Hypothalamus (tissue), 51 donors: ENCODE data around the gene ENPP6.
"Not testable (repeated sequence)": the region's sequence is repeated elsewhere in the genome, so short reads cannot be mapped to it uniquely, and the experiment has no call there.

Source experiments
- DNase-seq, 51 donors: peaks; one replicate each; lab custom pipeline; 2025; lab: John Stamatoyannopoulos, UW

The ENPP6 gene

GRCh38 chr4:184151988-184152485, 65.6 kb downstream of the ENPP6 start:
- no peak for DNase-seq

- no peak for DNase-seq
Measured at GRCh38 chr4:184150102-184150839, 67.4 kb downstream of the ENPP6 start.

DNA sequence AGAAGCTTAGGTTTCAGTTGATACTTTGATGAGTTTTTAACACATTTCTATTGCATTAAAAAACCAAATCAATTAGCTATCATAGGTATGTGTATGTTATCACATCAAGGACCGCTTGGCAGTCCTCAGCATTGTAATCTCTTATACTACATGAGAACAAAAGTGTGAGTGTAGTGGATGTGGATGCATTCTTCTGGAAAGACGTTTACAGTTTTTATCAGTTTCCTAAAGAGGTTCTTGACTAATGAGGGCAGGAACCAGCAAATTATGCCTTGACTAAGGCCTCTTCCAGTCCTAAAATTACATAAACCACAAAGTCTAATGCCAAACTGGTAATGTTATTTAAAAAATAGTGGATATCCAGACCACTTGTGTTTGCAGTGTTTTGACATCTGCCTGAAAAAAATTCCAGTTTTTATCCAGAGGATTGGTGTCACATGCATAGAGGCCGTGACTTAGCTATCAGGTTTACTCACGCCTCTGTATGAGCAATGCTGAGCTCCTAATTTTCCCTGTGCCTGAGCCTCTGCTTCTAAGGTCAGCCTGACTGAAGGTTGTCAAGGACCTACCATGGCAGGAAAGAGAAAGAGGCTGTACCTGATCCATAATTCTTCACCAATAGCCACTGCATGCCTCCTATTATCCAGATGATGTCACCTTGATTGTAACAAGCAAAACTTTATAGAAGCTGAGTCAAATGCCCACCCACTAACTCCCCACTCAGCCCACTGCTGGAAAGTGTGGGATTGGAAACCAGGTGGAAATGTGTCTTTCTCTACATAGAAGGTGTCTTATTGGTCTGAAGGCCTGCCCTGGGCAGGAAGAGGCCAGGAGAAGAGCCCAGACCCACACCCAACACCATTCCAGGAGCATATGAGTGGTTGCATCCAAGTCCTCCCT, 68.7 kb downstream of the ENPP6 start:
- DNase-seq, result no peak

DNA sequence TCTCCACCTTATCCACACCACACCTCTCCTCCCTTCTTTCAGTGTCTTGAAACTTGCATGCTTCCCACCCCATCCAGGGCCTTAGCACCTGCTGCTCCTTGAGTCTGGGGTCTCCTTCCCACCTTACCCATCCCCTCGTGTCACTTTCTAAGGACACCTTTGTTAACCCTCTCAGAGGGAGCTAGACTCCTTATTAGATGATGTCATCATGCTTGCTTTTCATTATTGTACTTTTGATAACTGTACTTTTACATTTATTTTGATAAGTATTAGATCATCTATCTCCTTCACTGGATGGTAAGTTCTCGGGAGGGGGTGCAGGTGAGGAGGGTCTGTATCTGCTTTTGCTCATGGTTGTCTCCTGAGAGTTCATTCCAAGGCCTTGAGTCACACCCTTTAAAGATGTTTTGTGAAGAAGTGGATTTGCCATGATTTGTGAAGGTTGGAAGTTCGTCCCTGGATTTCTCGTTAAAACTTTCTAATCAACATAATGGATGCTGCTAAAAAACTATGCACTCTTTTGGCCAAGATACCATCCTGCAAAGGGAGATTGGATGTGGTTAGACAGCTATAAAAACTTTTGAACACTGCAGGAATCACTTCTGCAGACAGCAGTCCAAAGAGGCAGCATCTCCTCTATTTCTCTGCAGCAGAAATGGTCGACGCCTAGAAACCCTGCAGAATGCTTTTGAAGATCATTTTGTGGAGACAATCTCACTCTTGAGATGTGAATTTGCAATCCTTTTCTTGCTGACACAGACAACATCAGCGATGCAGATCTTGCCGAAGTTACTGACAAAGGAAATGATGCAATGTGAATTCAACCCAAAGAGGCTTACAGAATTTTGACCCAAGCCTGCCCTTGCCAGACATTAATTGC, 69.6 kb downstream of the ENPP6 start:
- no peak for DNase-seq

GRCh38 chr4:184146951-184147350, 70.7 kb downstream of the ENPP6 start:
- no peak for DNase-seq

DNA sequence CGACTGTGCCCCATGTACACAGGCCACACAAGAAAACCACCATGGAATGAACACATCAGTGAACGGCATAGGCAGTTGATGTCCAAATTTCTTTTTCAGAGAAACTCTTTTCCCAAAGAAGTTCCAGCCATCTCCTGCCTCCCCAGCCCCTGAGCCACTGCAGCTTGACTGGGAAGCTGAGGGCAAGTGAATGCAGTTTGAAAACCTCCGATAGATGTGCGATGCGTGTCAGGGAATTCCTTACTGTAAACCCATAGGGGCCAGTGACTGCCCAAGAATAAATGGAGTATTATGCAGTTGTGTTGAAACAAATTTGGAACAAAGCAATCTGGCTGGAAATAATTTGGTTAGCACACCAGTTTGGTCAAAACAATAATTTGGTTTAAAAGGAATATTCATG, 72.1 kb downstream of the ENPP6 start:
- DNase-seq, result no peak

- DNase-seq, result no peak
Measured at GRCh38 chr4:184143770-184144564, 73.7 kb downstream of the ENPP6 start.

DNA sequence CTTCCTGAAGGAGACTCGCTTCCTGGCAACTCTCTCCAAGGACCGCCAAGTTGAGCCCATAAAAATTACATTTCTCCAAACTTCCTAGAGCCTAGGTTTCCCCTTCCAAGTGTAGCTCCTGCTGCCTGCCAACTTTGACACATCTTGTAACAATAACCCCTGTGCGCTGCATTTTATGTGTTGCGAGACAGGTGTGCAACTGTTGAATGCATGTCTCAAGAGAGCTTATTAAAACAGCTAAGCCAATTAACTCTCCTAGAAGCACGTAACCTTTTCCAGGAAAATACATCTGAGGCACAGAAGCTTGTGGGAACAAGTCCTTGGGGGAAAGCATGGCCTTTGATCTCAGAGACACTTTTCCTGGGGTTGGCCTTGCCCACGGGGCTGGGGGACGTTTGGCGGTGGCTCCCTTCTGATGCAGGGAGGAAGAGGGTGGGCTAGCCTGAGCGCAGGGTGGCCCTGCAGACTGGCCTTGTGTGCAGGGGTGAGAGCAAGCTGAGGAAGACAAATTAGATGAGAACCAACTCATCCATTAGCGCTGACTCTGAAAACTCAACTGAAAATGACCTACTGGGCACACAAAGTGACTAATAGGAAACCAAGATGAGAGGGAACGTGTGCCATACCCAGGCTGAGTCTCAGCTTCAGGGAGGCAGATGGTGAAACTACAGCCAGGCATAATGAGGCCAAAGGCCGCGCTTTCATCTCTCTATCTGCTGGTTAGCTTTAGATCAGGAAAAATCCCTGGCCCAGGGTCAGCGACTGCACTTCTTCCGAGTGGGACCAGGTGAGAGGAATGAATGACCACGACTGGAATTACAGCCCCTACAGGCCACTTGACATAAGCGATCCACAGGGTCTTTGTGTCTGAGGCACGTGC, 75.3 kb downstream of the ENPP6 start:
- DNase-seq, result no peak

GRCh38 chr4:184140901-184141300, 76.8 kb downstream of the ENPP6 start:
- DNase-seq, result not testable (repeated sequence)

DNA sequence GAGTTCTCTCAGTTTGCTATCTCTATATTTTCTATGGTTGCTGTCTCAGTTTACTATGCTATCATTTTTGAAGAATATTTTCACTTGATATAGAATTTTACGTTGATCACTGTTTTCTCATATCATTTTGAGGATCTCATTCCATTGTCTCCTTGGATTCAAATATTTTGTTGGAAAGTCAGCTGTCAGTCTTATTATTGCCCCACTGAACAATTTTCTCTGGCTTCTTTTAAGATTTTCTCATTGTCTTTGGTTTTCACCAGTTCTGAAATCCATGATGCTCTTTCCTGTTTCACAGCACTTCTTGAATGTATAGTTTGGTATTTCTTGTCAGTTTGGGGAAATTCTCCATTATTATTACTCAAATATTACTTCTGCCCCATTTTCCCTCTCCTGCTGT, 81.1 kb downstream of the ENPP6 start:
- no peak for DNase-seq

DNA sequence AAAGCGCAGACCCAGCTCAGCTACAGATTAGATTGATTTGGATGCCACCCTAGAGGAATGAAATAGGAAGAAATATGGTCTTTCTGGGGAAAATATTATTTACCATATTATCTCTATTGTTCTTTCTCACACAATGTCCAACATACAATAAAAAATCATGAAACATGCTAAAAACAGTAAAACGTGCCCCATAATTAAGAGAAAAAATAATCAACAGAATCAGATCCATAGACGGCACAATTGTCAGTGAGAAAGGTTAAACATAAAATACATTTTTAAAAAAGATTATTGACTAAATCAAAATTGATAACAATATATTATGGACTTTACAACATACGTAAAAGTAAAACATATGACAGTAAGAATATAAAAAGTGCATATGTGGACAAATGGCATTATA, 90.9 kb downstream of the ENPP6 start:
- DNase-seq, result no peak

DNA sequence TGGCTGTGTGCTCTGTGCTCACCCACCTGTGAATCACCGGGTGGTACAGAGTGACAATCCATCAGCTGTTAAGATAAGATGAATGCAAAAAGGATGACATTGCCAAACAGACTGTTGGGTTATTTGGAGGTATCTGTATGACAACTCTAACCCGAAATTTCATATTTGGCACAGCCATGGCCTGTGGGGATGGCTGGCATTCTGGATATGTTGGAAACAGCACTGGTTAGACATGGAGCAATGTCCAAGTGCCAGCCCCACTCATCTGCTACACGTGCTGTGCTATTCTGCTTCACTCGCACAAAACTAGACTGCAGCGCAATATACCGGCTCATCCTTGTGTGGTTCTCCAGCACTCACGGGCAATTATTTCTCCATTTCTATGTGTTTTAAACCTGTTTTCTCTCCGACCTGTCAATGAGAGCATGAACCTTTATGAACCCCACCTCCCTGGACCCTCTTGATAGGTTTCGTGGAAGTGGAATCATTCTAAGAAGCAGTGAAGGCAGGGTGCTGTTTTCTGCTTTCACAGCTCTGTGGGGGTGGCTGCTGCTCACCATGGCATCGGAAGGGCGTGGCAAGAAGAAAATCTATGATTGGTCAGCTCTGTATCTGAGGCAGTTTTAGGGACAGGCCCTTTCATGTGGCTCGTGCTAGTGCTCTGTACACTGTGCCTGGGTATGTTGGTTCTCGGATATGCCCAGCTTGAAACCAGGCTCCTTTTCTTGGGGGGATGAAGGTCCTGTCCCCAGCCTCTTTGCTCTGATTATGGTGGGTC, 94.9 kb downstream of the ENPP6 start:
- no peak for DNase-seq

GRCh38 chr4:184120549-184121127, 97.0 kb downstream of the ENPP6 start:
- DNase-seq, result no peak

- no peak for DNase-seq
Measured at GRCh38 chr4:184117662-184118199, 99.9 kb downstream of the ENPP6 start.

DNA sequence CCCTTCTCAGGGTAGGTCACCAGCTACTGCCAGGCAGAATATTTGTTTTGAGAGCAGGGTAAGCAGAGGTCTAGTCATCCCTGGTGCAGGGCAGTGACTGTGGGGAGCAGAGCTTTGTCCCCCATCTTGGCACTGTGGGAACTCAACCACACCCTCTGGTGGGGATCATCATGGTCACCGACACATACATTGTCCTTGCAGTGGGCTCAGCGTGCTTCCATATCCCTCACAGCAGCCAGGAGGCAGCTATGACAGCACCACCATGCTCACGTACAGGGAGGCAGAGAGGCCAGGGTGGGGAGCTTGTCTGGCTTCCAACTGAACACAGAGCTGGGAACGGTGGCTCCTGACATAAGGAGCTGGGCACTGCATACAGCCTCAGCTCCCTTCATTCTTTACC, 102.3 kb downstream of the ENPP6 start:
- DNase-seq, result no peak

DNA sequence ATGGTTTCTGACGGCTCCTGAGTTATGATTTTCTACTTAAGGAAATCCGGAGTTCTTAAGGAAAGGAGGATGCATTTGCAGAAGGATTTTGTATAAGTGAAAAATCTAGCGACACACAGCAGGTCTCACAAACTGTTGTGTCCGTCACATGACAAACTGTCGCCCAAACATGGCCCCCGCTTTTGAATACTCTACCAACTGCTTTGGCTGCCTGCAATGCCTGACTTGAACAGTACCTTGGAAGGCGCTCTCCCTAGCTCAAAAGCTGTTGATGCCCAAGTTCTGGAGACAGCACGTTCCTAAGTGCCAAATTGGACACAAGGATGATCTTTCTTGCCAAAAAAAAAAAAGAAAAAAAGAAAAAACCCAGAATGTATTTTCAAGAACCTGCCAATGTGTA, 103.2 kb downstream of the ENPP6 start:
- DNase-seq, result no peak

GRCh38 chr4:184112006-184112550, 105.6 kb downstream of the ENPP6 start:
- DNase-seq, result no peak
